ENCODE results near the gene PRDM16. TPM values are rescaled to one million over a fixed set of nuclear protein-coding genes. Genes with fewer than 3 reads are reported as not detected.

PRDM16 gene
- total RNA-seq, 1 experiment from 2014 or later = 1.6 TPM

DNA sequence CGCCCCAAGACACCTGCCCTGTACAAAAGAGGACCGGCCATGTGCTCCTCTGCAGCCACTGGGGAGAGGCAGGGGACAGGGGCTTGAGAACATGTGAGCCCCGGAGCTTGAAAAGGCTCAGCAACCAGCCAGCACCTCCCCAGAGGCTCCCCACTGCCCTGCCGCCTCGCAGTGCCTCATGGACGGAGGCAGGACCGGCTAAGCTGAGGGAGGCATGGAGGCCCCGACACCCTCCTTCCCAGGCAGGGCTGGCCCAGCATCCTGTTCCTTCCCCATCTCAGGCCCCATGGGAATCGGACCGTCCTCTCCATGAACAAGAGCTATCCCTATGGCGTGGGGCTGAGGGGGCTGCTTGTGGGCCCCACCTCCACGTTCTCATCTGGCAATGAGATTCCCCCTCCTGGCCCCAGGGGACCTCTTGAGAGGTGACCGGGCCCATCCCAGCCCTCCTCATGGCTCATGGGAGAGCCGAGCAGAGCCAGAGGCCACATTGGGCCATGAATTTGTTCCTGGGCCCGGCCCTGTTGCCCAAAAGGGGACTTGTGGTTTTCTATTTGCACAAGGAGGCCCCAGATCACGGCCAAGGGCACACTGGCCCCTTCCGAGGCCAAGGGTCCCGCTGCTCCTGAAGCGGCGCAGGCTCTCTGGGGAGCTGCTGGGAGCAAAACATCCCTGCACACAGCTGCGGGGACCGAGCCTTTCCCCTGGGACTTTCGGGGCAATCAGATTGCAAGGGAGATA is 320.3 kb downstream of the PRDM16 start (continued):
- TF ChIP-seq, protein P1, sequence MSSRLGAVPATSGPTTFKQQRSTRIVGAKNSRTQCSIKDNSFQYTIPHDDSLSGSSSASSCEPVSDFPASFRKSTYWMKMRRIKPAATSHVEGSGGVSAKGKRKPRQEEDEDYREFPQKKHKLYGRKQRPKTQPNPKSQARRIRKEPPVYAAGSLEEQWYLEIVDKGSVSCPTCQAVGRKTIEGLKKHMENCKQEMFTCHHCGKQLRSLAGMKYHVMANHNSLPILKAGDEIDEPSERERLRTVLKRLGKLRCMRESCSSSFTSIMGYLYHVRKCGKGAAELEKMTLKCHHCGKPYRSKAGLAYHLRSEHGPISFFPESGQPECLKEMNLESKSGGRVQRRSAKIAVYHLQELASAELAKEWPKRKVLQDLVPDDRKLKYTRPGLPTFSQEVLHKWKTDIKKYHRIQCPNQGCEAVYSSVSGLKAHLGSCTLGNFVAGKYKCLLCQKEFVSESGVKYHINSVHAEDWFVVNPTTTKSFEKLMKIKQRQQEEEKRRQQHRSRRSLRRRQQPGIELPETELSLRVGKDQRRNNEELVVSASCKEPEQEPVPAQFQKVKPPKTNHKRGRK (CRISPR knock-in tag; IDR thresholded peaks at IDR 0.05; ENCODE audit: borderline replicate concordance) = no peak
- TF ChIP-seq, protein P2, sequence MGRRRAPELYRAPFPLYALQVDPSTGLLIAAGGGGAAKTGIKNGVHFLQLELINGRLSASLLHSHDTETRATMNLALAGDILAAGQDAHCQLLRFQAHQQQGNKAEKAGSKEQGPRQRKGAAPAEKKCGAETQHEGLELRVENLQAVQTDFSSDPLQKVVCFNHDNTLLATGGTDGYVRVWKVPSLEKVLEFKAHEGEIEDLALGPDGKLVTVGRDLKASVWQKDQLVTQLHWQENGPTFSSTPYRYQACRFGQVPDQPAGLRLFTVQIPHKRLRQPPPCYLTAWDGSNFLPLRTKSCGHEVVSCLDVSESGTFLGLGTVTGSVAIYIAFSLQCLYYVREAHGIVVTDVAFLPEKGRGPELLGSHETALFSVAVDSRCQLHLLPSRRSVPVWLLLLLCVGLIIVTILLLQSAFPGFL (CRISPR knock-in tag; IDR thresholded peaks at IDR 0.05; ENCODE audit: borderline replicate concordance) = no peak

DNA sequence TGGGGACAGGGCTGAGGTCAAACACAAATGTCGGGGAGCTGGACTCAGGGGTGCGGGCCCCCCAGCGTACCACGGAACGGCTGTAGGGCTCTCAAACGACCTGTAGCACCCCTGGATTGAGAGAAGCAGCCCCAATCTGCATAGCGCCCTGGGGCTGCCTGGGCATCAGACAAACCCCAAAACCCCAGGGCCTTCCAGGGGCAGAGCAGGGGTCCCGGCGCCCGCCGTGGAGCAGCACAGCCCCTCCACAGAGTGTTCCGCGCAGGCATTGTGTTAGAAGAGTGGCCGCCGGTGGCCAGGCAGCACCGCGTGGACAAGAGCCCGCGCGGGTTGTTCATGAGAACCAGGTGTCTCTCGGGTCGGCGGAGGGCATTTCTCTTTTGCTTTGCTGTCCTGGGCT is 321.3 kb downstream of the PRDM16 start:
- ChIA-PET CTCF (interaction anchor here (0.8 to 1.0 kb wide), 2 partner anchors 13 to 34 kb away, joined by 3 to 4 read pairs; no protein-coding TSS in a partner anchor), POLR2A (interaction anchor here (0.5 kb wide), 1 partner anchor 1592 kb away, joined by 5 read pairs; no protein-coding TSS in a partner anchor)
- H3K9me3 Mint-ChIP-seq = no peaks in the 10 kb centered on the region
- TF ChIP-seq, protein P3, sequence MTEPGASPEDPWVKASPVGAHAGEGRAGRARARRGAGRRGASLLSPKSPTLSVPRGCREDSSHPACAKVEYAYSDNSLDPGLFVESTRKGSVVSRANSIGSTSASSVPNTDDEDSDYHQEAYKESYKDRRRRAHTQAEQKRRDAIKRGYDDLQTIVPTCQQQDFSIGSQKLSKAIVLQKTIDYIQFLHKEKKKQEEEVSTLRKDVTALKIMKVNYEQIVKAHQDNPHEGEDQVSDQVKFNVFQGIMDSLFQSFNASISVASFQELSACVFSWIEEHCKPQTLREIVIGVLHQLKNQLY (CRISPR knock-in tag; IDR thresholded peaks at IDR 0.05) = no peak
- TF ChIP-seq JAZF1 (CRISPR knock-in tag; IDR thresholded peaks at IDR 0.05) = no peak
- TF ChIP-seq TP53 (CRISPR knock-in tag; IDR thresholded peaks at IDR 0.05) = no peak
- peaks cover 15% of the 10 kb centered on the region for H3K4me1 Mint-ChIP-seq
- ATAC-seq (no peak), DNase-seq (ENCODE audit: low spot score) (no peak)
- no peak overlapping the region for H3K4me3 Mint-ChIP-seq
- H3K36me3 Mint-ChIP-seq = no peaks in the 10 kb centered on the region
- H3K27ac Mint-ChIP-seq = no peak overlapping the region
- H3K27me3 Mint-ChIP-seq (ENCODE audit: low read depth) = peaks cover 47% of the 10 kb centered on the region

DNA sequence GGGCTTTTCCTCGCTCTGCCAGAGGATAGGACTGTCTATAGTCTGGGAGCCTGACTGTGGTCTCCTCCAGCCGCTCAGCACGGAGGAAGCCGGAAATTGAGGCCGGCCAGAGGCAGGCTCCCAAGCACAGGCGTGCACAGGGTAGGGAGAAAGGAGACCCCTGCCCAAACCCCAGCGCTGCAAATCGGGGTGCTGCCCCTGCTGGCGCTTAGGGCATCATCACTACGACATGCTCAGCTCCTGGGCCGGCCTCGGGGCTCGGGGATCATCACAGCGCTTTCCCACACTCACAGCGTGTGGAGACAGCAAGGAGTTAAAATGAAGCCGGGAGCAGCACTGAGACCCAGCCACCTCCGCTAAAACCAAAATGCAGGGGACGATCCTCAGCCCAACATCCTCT is 322.7 kb downstream of the PRDM16 start:
- POLR2A ChIA-PET = interaction anchor here (0.6 kb wide), 1 partner anchor 486 kb away, joined by 4 read pairs; no protein-coding TSS in a partner anchor
- peak overlapping the region; percentile 39 for H3K4me3 Mint-ChIP-seq
- no peaks in the 10 kb centered on the region for H3K36me3 Mint-ChIP-seq
- peaks cover 56% of the 10 kb centered on the region for H3K27me3 Mint-ChIP-seq (ENCODE audit: low read depth)
- no peak overlapping the region for H3K27ac Mint-ChIP-seq
- H3K9me3 Mint-ChIP-seq = no peaks in the 10 kb centered on the region
- CTCF ChIA-PET = interaction anchor here (0.5 to 2.0 kb wide), 8 partner anchors 12 to 596 kb away, joined by 3 to 8 read pairs (median 3); no protein-coding TSS in a partner anchor
- peak; percentile 56 for DNase-seq (ENCODE audit: low spot score)
- H3K4me1 Mint-ChIP-seq = peaks cover 24% of the 10 kb centered on the region
- peak; percentile 55 for ATAC-seq
- TF ChIP-seq, protein P4, sequence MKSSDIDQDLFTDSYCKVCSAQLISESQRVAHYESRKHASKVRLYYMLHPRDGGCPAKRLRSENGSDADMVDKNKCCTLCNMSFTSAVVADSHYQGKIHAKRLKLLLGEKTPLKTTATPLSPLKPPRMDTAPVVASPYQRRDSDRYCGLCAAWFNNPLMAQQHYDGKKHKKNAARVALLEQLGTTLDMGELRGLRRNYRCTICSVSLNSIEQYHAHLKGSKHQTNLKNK (CRISPR knock-in tag; IDR thresholded peaks at IDR 0.05) = no peak
- TF ChIP-seq NR1H2 (CRISPR knock-in tag; IDR thresholded peaks at IDR 0.05) (no peak), ZNF263 (CRISPR knock-in tag; IDR thresholded peaks at IDR 0.05; ENCODE audit: low read depth) (no peak), SOX15 (CRISPR knock-in tag; IDR thresholded peaks at IDR 0.05) (no peak), NR3C1 (CRISPR knock-in tag; conservative IDR thresholded peaks at IDR 0.05; ENCODE audit: low read depth) (no peak), FOXK1 (CRISPR knock-in tag; IDR thresholded peaks at IDR 0.05) (no peak), ZNF219 (CRISPR knock-in tag; IDR thresholded peaks at IDR 0.05; ENCODE audit: borderline replicate concordance) (no peak), ZNF396 (CRISPR knock-in tag; IDR thresholded peaks at IDR 0.05; ENCODE audit: borderline replicate concordance) (no peak)
- TF ChIP-seq, protein P5, sequence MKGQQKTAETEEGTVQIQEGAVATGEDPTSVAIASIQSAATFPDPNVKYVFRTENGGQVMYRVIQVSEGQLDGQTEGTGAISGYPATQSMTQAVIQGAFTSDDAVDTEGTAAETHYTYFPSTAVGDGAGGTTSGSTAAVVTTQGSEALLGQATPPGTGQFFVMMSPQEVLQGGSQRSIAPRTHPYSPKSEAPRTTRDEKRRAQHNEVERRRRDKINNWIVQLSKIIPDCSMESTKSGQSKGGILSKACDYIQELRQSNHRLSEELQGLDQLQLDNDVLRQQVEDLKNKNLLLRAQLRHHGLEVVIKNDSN (CRISPR knock-in tag; IDR thresholded peaks at IDR 0.05) = no peak
- TF ChIP-seq, protein P6, sequence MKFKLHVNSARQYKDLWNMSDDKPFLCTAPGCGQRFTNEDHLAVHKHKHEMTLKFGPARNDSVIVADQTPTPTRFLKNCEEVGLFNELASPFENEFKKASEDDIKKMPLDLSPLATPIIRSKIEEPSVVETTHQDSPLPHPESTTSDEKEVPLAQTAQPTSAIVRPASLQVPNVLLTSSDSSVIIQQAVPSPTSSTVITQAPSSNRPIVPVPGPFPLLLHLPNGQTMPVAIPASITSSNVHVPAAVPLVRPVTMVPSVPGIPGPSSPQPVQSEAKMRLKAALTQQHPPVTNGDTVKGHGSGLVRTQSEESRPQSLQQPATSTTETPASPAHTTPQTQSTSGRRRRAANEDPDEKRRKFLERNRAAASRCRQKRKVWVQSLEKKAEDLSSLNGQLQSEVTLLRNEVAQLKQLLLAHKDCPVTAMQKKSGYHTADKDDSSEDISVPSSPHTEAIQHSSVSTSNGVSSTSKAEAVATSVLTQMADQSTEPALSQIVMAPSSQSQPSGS (CRISPR knock-in tag; IDR thresholded peaks at IDR 0.05; ENCODE audit: borderline replicate concordance, low read depth) = no peak
- TF ChIP-seq, protein P3 (CRISPR knock-in tag; IDR thresholded peaks at IDR 0.05) = no peak
- TF ChIP-seq, protein P7, sequence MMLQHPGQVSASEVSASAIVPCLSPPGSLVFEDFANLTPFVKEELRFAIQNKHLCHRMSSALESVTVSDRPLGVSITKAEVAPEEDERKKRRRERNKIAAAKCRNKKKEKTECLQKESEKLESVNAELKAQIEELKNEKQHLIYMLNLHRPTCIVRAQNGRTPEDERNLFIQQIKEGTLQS (CRISPR knock-in tag; conservative IDR thresholded peaks at IDR 0.05) = no peak
- TF ChIP-seq, protein P1 (CRISPR knock-in tag; IDR thresholded peaks at IDR 0.05; ENCODE audit: borderline replicate concordance) = no peak
- TF ChIP-seq, protein P8, sequence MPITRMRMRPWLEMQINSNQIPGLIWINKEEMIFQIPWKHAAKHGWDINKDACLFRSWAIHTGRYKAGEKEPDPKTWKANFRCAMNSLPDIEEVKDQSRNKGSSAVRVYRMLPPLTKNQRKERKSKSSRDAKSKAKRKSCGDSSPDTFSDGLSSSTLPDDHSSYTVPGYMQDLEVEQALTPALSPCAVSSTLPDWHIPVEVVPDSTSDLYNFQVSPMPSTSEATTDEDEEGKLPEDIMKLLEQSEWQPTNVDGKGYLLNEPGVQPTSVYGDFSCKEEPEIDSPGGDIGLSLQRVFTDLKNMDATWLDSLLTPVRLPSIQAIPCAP (CRISPR knock-in tag; IDR thresholded peaks at IDR 0.05) = no peak
- TF ChIP-seq, protein P9, sequence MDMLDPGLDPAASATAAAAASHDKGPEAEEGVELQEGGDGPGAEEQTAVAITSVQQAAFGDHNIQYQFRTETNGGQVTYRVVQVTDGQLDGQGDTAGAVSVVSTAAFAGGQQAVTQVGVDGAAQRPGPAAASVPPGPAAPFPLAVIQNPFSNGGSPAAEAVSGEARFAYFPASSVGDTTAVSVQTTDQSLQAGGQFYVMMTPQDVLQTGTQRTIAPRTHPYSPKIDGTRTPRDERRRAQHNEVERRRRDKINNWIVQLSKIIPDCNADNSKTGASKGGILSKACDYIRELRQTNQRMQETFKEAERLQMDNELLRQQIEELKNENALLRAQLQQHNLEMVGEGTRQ (CRISPR knock-in tag; IDR thresholded peaks at IDR 0.05) = no peak
